SJSA1 (cell line): ENCODE data around the gene CEP55. TPM values are rescaled to one million over a fixed set of nuclear protein-coding genes. Genes with fewer than 3 reads are reported as not detected.
A peak's percentile ranks its signal among the peaks of the same experiment; 100 is the strongest.

Experiments used
- DNase-seq, 2 experiments: peaks; one replicate each; pipeline ENCODE4 v3.0.0-alpha.2; 2015 to 2020; ENCODE audit warnings: low spot score in 2 of 2, low read depth in 1 of 2
- H3K27ac ChIP-seq: fragments of 250-450 bp; sonication (Bioruptor Pico); 2 replicates; pipeline ENCODE4 v1.5.1; 2020; ENCODE audit warnings: mild to moderate bottlenecking, moderate library complexity
- H3K27me3 ChIP-seq: fragments of 250-450 bp; sonication (Bioruptor Pico); replicated peaks from 2 replicates; pipeline ENCODE4 v1.5.1; 2020; ENCODE audit warnings: mild to moderate bottlenecking, moderate library complexity
- H3K36me3 ChIP-seq: fragments of 250-450 bp; sonication (Bioruptor Pico); 2 replicates; pipeline ENCODE4 v1.5.1; 2020; ENCODE audit warnings: mild to moderate bottlenecking
- H3K4me1 ChIP-seq: fragments of 250-450 bp; sonication (Bioruptor Pico); replicated peaks from 2 replicates; pipeline ENCODE4 v1.6.1; 2021; ENCODE audit warnings: mild to moderate bottlenecking
- H3K4me3 ChIP-seq: fragments of 250-450 bp; sonication (Bioruptor Pico); 2 replicates; pipeline ENCODE4 v1.5.1; 2020; ENCODE audit warnings: mild to moderate bottlenecking
- H3K9me3 ChIP-seq: fragments of 250-450 bp; sonication (Bioruptor Pico); replicated peaks from 2 replicates; pipeline ENCODE4 v1.5.1; 2020; ENCODE audit warnings: mild to moderate bottlenecking
- total RNA-seq: library from RNA; depleted of rRNA; stranded (reverse); fragments of >200 nt; shearing (Covaris generic); gene quantifications from 2 replicates; pipeline ENCODE4 v1.2.3, GENCODE V29; 2014

Gene CEP55
- total RNA-seq, 1 experiment from 2014 or later = 198 TPM

DNA sequence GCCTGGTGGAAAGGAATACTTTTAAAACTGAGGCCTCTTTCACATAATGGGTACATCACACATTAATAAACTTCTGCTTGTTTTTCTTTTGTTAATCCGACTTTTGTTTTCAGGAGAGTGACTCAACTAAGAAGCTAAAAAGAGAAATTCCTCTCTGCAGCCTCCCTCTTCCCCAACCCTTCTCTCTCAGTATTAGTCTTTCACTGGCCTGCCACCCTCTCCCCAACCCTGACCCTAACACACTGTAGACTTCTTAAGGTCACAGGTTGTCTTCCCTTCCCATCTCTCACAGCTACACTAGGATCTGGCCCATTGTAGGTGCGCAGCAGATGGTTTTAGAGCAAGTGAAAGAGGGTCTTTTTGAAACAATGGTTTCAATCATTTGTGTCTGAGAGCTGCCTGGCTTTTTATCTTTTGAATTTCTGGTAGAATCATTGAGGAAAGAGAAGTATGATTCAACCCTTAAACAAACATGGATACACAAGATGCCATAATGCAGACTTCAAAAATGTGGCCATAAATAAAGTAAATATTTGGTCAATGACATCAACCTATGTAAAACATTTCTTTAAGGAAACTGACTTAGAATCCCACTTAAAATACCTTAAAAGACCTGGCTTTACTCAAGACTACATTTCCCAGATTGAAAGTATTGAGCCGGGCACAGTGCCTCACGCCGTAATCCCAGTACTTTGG, 52.1 kb downstream of the CEP55 start:
- peak overlapping the region; percentile 41; the same call in 1 of the 2 replicates for H3K27ac ChIP-seq
- peak in 1 of 2 experiments; percentile 54 for DNase-seq
- H3K9me3 ChIP-seq = no peaks in the 10 kb centered on the region
- no peaks in the 10 kb centered on the region for H3K27me3 ChIP-seq
- H3K4me3 ChIP-seq = no peak overlapping the region
- H3K36me3 ChIP-seq = no peaks in the 10 kb centered on the region
- H3K4me1 ChIP-seq = peaks cover 14% of the 10 kb centered on the region

GRCh38 chr10:93550606-93551005, 54.2 kb downstream of the CEP55 start:
- no peak for DNase-seq
- H3K27me3 ChIP-seq = no peaks in the 10 kb centered on the region
- H3K4me3 ChIP-seq = no peak overlapping the region
- H3K4me1 ChIP-seq = peaks cover 18% of the 10 kb centered on the region
- no peak overlapping the region for H3K27ac ChIP-seq
- H3K36me3 ChIP-seq = no peaks in the 10 kb centered on the region
- H3K9me3 ChIP-seq = no peaks in the 10 kb centered on the region

DNA sequence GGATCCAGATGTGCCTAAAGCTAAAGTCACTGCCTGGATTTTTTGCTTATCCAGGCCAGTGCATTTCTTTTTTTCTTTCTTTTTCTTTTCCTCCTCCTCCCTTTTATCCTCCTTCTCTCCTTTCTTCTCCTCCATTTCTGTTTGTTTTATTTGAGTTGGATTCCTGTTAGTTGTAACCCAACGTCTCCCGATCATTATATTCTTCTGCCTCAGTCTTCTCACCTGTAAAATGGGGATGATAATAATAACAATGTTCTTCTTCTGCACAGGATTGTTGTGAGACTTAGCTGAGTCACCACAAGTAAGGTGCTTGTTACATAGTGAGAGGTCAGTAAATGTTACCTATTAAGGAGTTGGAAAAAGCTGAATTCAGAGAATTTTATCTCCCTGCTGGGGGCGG, 56.4 kb downstream of the CEP55 start:
- Histone ChIP-seq H3K27ac (no peak overlapping the region), H3K4me3 (no peak overlapping the region), H3K9me3 (no peaks in the 10 kb centered on the region), H3K4me1 (peaks cover 18% of the 10 kb centered on the region), H3K27me3 (no peaks in the 10 kb centered on the region), H3K36me3 (no peaks in the 10 kb centered on the region)
- no peak for DNase-seq

DNA sequence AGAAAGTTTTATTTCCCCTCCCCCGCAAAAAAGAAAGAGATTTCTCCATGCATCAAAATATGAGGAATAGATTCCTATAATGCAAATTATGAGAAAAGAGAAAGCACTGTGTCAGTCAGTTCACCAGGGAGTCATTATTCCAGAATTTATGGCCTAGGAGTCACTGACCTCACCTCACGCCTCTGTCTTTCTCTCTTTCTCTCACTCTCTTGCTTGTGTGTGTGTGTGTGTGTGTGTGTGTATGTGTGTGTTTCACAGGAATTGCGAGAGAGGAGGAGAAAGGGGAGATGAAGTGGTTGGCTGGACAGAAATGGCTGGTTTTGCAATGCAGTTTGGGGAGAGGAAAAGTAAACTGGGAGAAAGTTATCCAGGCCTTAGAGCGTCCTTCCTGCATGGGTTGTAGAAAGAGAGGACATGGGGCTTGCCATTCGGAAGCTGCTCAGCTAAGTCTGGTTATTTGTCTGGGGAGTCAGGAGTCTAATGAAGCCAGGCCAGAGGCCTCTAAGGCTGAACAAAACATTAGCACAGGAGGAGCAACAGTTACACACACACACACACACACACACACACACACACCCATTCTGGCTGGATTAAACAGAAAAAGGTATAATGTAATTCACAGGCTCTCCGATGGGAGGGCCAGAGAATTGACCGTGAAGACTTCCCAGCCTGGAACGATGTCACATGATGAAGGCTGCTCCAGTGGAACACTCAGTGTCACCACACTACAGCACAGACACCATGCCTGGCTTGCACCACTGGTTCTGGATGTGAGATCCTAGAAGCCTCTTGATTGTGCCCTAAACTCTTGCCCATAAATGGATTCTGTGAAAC, 57.3 kb downstream of the CEP55 start:
- Histone ChIP-seq H3K36me3 (no peaks in the 10 kb centered on the region), H3K27ac (no peak overlapping the region), H3K27me3 (no peaks in the 10 kb centered on the region), H3K9me3 (no peaks in the 10 kb centered on the region), H3K4me3 (no peak overlapping the region), H3K4me1 (peaks cover 10% of the 10 kb centered on the region)
- no peak for DNase-seq

DNA sequence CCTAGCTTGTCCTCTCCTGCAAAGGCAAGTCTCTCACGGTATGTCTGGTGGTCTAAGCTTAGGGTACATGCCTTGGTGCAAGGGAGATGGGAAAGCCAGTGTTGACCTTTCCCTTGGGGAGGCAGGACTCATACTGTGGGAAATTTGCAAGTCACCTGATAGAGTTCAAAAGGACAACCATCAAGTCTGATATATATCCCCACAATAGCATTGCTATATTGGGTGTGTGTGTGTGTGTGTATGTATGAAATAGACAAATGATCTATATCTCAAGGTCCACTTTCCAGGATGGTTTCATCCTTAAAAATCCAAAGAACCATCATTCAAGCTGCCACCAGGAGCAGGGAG, 57.9 kb downstream of the CEP55 start:
- no peak for DNase-seq
- Histone ChIP-seq H3K9me3 (no peaks in the 10 kb centered on the region), H3K4me3 (no peak overlapping the region), H3K27ac (no peak overlapping the region), H3K36me3 (no peaks in the 10 kb centered on the region), H3K4me1 (peaks cover 5% of the 10 kb centered on the region), H3K27me3 (no peaks in the 10 kb centered on the region)

GRCh38 chr10:93554760-93555432, 58.5 kb downstream of the CEP55 start:
- H3K4me3 ChIP-seq = no peak overlapping the region
- no peaks in the 10 kb centered on the region for H3K36me3 ChIP-seq
- no peaks in the 10 kb centered on the region for H3K27me3 ChIP-seq
- peaks cover 5% of the 10 kb centered on the region for H3K4me1 ChIP-seq
- H3K27ac ChIP-seq = no peak overlapping the region
- no peaks in the 10 kb centered on the region for H3K9me3 ChIP-seq
- DNase-seq = peak; percentile 48 to 81

GRCh38 chr10:93559490-93559889, 63.1 kb downstream of the CEP55 start:
- Histone ChIP-seq H3K36me3 (no peaks in the 10 kb centered on the region), H3K27ac (no peak overlapping the region), H3K4me3 (no peak overlapping the region), H3K27me3 (no peaks in the 10 kb centered on the region), H3K4me1 (peaks cover 5% of the 10 kb centered on the region), H3K9me3 (no peaks in the 10 kb centered on the region)
- no peak for DNase-seq

DNA sequence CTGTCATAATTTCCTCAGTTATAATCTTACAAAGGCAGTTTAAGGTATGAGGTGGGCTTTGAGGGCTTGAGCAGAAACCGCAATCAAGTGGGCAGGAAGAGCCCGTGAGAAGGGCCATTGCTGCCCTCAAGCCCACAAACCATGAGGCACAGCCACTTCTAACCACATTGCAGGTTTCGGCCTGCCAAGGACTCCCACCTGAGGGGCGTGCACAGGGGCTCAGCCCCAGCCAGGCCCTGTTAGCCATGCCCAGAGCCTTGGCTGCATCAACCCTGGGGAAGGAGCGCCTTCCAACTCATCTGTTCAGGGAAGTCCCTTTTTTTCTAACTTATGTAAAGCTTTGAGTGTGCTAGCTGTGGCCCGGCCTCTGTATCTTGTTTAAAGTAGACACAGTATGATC, 64.1 kb downstream of the CEP55 start:
- H3K4me3 ChIP-seq = no peak overlapping the region
- no peak for DNase-seq
- H3K27ac ChIP-seq = no peak overlapping the region

DNA sequence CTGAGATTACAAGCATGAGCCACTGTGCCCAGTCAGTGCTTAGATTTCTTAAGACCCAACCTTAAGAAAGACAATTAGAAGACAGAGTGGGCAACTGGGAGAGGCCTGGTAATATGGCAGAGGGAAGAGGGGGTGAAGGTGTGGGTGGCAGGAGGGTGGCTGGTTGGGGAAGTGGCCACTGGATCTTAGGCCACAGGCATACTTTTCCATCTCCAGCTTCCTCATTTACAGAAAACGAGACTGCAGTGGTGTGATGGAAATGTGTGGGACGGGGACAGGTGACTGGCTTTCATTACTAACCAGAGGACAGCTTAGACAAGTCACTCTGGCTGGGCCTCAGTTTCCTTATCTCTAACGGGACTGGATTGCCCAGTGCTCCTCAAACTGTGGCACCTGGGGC, 69.0 kb downstream of the CEP55 start:
- Histone ChIP-seq H3K36me3 (no peaks in the 10 kb centered on the region), H3K27me3 (peaks cover 31% of the 10 kb centered on the region), H3K4me1 (peaks cover 13% of the 10 kb centered on the region), H3K9me3 (no peaks in the 10 kb centered on the region), H3K27ac (no peak overlapping the region), H3K4me3 (no peak overlapping the region)
- DNase-seq = no peak

More for the DNA sequence above, 64.1 kb downstream of the CEP55 start:
- Histone ChIP-seq H3K4me1 (no peaks in the 10 kb centered on the region), H3K27me3 (no peaks in the 10 kb centered on the region), H3K9me3 (no peaks in the 10 kb centered on the region), H3K36me3 (no peaks in the 10 kb centered on the region)

GRCh38 chr10:93566435-93567276, 70.2 kb downstream of the CEP55 start, which contains the start of gene FFAR4:
Gene FFAR4 (plus strand): TSS chr10:93566665. CDS start chr10:93566721, 56 bp downstream.
- H3K4me1 ChIP-seq = peaks cover 13% of the 10 kb centered on the region
- peak within 1 kb of the TSS; percentile 21 for H3K4me3 ChIP-seq
- no peak within 1 kb of the TSS for H3K27ac ChIP-seq
- DNase-seq = no peak
- no peaks in the 10 kb centered on the region for H3K36me3 ChIP-seq
- no peaks in the 10 kb centered on the region for H3K9me3 ChIP-seq
- peaks cover 31% of the 10 kb centered on the region for H3K27me3 ChIP-seq

GRCh38 chr10:93567277-93568104, 71.1 kb downstream of the CEP55 start:
- Histone ChIP-seq H3K27me3 (peaks cover 31% of the 10 kb centered on the region), H3K27ac (no peak overlapping the region), H3K4me1 (peaks cover 13% of the 10 kb centered on the region), H3K9me3 (no peaks in the 10 kb centered on the region), H3K36me3 (no peaks in the 10 kb centered on the region), H3K4me3 (no peak overlapping the region)
- DNase-seq = no peak

DNA sequence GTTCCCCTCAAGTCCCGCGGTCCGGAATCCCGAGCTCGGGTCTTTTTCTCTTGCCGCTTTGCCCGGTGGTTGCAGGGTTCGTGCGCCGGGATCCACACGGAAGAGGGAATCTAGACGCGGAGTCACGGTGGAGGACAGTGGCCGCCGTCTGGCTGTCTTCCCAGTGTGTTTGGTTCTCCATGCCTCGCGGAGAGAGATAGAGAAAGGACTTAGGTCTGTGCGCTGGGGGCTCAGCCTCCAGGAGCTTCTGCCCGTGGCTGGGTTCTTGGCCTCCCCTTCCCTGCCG, 71.6 kb downstream of the CEP55 start:
- Histone ChIP-seq H3K4me1 (peaks cover 13% of the 10 kb centered on the region), H3K4me3 (no peak overlapping the region), H3K36me3 (no peaks in the 10 kb centered on the region), H3K27me3 (peaks cover 31% of the 10 kb centered on the region), H3K27ac (no peak overlapping the region), H3K9me3 (no peaks in the 10 kb centered on the region)
- DNase-seq = no peak

GRCh38 chr10:93570383-93570782, 74.0 kb downstream of the CEP55 start:
- no peaks in the 10 kb centered on the region for H3K36me3 ChIP-seq
- peaks cover 36% of the 10 kb centered on the region for H3K27me3 ChIP-seq
- H3K4me3 ChIP-seq = no peak overlapping the region
- no peak overlapping the region for H3K27ac ChIP-seq
- no peak for DNase-seq
- no peaks in the 10 kb centered on the region for H3K9me3 ChIP-seq
- H3K4me1 ChIP-seq = peaks cover 13% of the 10 kb centered on the region
